Liver (tissue), 9 donors: ENCODE measurements around the gene IQCH. TPM values are rescaled to one million over a fixed set of nuclear protein-coding genes. Genes with fewer than 3 reads are reported as not detected.
A peak's percentile ranks its signal among the peaks of the same experiment; 100 is the strongest.
"Not testable (repeated sequence)": the region's sequence is repeated elsewhere in the genome, so short reads cannot be mapped to it uniquely, and the experiment has no call there.

Source experiments
- DNase-seq: peaks from one replicate; pipeline ENCODE4 v3.0.0-alpha.2; 2017; ENCODE audit warnings: low spot score
- H3K27ac ChIP-seq, 2 donors: one replicate each; pipeline ENCODE4 v1.7.0; 2013; ENCODE audit warnings: inconsistent platforms in 2 of 2, low read length in 2 of 2, control low read depth in 1 of 2, low read depth in 1 of 2, mild to moderate bottlenecking in 1 of 2
- H3K27me3 ChIP-seq, 4 donors: one replicate each; pipeline versions ENCODE4 v1.6.1 to v1.7.0; 2013; ENCODE audit warnings: low read length in 3 of 4, inconsistent platforms in 1 of 4, mild to moderate bottlenecking in 1 of 4, moderate library complexity in 1 of 4; ENCODE audit not compliant: control insufficient read depth in 4 of 4, insufficient read depth in 4 of 4
- H3K36me3 ChIP-seq, 4 donors: one replicate each; pipeline versions ENCODE4 v1.6.1 to v1.7.0; 2013; ENCODE audit warnings: low read length in 3 of 4, mild to moderate bottlenecking in 3 of 4, low read depth in 1 of 4, moderate library complexity in 1 of 4; ENCODE audit not compliant: control insufficient read depth in 4 of 4, insufficient read depth in 3 of 4
- H3K4me1 ChIP-seq, 4 donors: one replicate each; pipeline versions ENCODE4 v1.6.1 to v1.7.0; 2013; ENCODE audit warnings: low read length in 3 of 4, mild to moderate bottlenecking in 3 of 4, moderate library complexity in 1 of 4; ENCODE audit not compliant: control insufficient read depth in 4 of 4, insufficient read depth in 4 of 4
- H3K4me3 ChIP-seq, 3 donors: one replicate each; pipeline versions ENCODE4 v1.6.1 to v1.7.0; 2013; ENCODE audit warnings: low read length in 3 of 3, control low read depth in 1 of 3, low read depth in 1 of 3, mild to moderate bottlenecking in 1 of 3
- H3K9ac ChIP-seq, 2 donors: one replicate each; pipeline ENCODE4 v1.7.0; 2013; ENCODE audit warnings: low read length in 2 of 2, mild to moderate bottlenecking in 2 of 2, moderate library complexity in 2 of 2, control low read depth in 1 of 2, low read depth in 1 of 2
- H3K9me3 ChIP-seq, 4 donors: one replicate each; pipeline versions ENCODE4 v1.6.1 to v1.7.0; 2013; ENCODE audit warnings: low read length in 3 of 4; ENCODE audit not compliant: control insufficient read depth in 4 of 4
- EGR1 ChIP-seq, 2 donors: IDR thresholded peaks; 2 replicates each; pipeline ENCODE4 v1.6.1; 2016 to 2018; ENCODE audit warnings: antibody characterized with exemption in 2 of 2, low read depth in 2 of 2
- FOXA2 ChIP-seq: IDR thresholded peaks from 2 replicates; pipeline ENCODE4 v1.6.1; 2016; ENCODE audit warnings: antibody characterized with exemption
- GABPA ChIP-seq, 2 donors: IDR thresholded peaks in 1 of 2; conservative IDR thresholded peaks in 1 of 2; 2 replicates each; pipeline ENCODE4 v1.6.1; 2016; ENCODE audit warnings: antibody characterized with exemption in 2 of 2, mild to moderate bottlenecking in 1 of 2, moderate library complexity in 1 of 2
- HNF4A ChIP-seq, 2 donors: conservative IDR thresholded peaks; 2 replicates each; pipeline ENCODE4 v1.6.1; 2016; ENCODE audit warnings: antibody characterized with exemption in 2 of 2, mild to moderate bottlenecking in 2 of 2
- HNF4G ChIP-seq: IDR thresholded peaks from 2 replicates; pipeline ENCODE4 v1.6.1; 2016; ENCODE audit warnings: antibody characterized with exemption
- JUND ChIP-seq, 2 donors: IDR thresholded peaks; 2 replicates each; pipeline ENCODE4 v1.6.1; 2016; ENCODE audit warnings: antibody characterized with exemption in 2 of 2
- NR2F2 ChIP-seq: IDR thresholded peaks from 2 replicates; pipeline ENCODE4 v1.6.1; 2016; ENCODE audit warnings: antibody characterized with exemption
- RAD21 ChIP-seq, 2 donors: IDR thresholded peaks; 2 replicates each; pipeline ENCODE4 v1.6.1; 2016; ENCODE audit warnings: antibody characterized with exemption in 2 of 2, mild to moderate bottlenecking in 2 of 2
- RXRA ChIP-seq, 2 donors: IDR thresholded peaks; 2 replicates each; pipeline ENCODE4 v1.6.1; 2017 to 2018; ENCODE audit warnings: antibody characterized with exemption in 2 of 2, mild to moderate bottlenecking in 1 of 2
- SP1 ChIP-seq: IDR thresholded peaks from 2 replicates; pipeline ENCODE4 v1.6.1; 2018; ENCODE audit warnings: antibody characterized with exemption, mild to moderate bottlenecking
- YY1 ChIP-seq: IDR thresholded peaks from 2 replicates; pipeline ENCODE4 v1.6.1; 2016; ENCODE audit warnings: antibody characterized with exemption, mild to moderate bottlenecking
- WGBS: extraction: QIAGEN DNeasy Blood & Tissue Kit; methylation state at CpG from one replicate; pipeline ENCODE4 v1.1.7; 2013; 5-methylcytosine and 5-hydroxymethylcytosine counted together
- polyA plus RNA-seq, 2 donors: library from polyadenylated mRNA; stranded (reverse) in 1 of 2; unstranded in 1 of 2; fragments of 200-250 nt in 1 of 2; fragments of >200 nt in 1 of 2; fragmentation: Nextera tagmentation in 1 of 2; extraction: Ambion mirVana in 1 of 2; gene quantifications; one replicate each; pipeline versions ENCODE4 v1.2.1 to v1.2.3, GENCODE V29; 2013 to 2015
- total RNA-seq, 2 donors: library from RNA; depleted of rRNA; stranded (reverse); fragments of >200 nt; gene quantifications; one replicate each; pipeline ENCODE4 v1.2.3, GENCODE V29; 2014
- TF ChIP-seq, protein P1 (sequence below): IDR thresholded peaks from 2 replicates; pipeline ENCODE4 v1.6.1; 2016; ENCODE audit warnings: antibody characterized with exemption, mild to moderate bottlenecking
- TF ChIP-seq, protein P2 (sequence below): IDR thresholded peaks from 2 replicates; pipeline ENCODE4 v1.6.1; 2016; ENCODE audit warnings: antibody characterized with exemption
- donor health status: healthy.
- donor health status: healthy.
- donor health status: healthy.
- donor health status: healthy.
- donor health status: healthy.

Gene IQCH
- total and polyA plus RNA-seq, 4 donors = 0.23 to 1.6 (median 0.86) TPM

DNA sequence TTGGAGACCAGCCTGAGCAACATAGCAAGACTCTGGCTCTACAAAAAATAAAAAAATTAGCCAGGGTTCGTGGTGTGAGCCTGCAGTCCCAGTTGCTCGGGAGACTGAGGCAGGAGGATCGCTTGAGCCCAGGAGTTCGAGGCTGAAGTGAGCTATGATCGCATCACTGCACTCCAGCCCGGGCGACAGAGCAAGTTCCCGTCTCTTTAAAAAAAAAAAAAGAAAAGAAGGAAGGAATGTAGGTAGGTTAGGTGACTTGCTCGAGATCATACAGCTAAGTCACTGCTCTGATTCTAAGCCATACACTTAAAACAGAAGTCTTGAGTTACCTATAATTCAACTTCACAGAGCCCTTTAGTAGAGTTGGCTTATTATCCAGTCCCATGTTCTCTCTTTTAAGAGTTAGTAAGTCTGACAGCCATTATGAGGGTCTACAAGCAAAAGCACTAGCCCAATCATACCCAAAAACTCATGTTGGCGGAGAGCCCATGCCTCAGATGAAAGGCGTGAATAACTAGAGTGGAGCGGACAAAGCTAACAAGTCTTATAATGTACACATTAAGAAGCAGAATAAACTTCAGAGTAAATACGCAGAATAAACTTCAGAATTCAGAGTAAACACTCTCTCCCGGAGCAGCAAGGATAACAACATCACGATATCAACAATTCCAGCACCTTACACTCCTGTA is 893 bp upstream of the IQCH start:
- Histone ChIP-seq H3K27ac (peak overlapping the region; percentile 49 to 55), H3K9ac (peak overlapping the region; percentile 40 to 83), H3K27me3 (no peaks in the 10 kb centered on the region), H3K4me1 (peaks cover 0 to 14% (median 11%) of the 10 kb centered on the region in 4 donors), H3K36me3 (no peaks in the 10 kb centered on the region), H3K4me3 (peak overlapping the region; percentile 79 to 100 (median 92)), H3K9me3 (no peaks in the 10 kb centered on the region)
- TF ChIP-seq GABPA (IDR thresholded peaks at IDR 0.05 in 1 of 2, conservative IDR thresholded peaks at IDR 0.05 in 1 of 2) (no peak), NR2F2 (no peak), HNF4A (conservative IDR thresholded peaks at IDR 0.05) (no peak), EGR1 (IDR thresholded peaks at IDR 0.05; ENCODE audit: low read depth in 2 of 2) (no peak), YY1 (no peak), SP1 (no peak), FOXA2 (no peak), RXRA (IDR thresholded peaks at IDR 0.05) (no peak), HNF4G (no peak), RAD21 (IDR thresholded peaks at IDR 0.05) (no peak)
- TF ChIP-seq, protein P1, sequence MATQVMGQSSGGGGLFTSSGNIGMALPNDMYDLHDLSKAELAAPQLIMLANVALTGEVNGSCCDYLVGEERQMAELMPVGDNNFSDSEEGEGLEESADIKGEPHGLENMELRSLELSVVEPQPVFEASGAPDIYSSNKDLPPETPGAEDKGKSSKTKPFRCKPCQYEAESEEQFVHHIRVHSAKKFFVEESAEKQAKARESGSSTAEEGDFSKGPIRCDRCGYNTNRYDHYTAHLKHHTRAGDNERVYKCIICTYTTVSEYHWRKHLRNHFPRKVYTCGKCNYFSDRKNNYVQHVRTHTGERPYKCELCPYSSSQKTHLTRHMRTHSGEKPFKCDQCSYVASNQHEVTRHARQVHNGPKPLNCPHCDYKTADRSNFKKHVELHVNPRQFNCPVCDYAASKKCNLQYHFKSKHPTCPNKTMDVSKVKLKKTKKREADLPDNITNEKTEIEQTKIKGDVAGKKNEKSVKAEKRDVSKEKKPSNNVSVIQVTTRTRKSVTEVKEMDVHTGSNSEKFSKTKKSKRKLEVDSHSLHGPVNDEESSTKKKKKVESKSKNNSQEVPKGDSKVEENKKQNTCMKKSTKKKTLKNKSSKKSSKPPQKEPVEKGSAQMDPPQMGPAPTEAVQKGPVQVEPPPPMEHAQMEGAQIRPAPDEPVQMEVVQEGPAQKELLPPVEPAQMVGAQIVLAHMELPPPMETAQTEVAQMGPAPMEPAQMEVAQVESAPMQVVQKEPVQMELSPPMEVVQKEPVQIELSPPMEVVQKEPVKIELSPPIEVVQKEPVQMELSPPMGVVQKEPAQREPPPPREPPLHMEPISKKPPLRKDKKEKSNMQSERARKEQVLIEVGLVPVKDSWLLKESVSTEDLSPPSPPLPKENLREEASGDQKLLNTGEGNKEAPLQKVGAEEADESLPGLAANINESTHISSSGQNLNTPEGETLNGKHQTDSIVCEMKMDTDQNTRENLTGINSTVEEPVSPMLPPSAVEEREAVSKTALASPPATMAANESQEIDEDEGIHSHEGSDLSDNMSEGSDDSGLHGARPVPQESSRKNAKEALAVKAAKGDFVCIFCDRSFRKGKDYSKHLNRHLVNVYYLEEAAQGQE = no peak
- TF ChIP-seq, protein P2, sequence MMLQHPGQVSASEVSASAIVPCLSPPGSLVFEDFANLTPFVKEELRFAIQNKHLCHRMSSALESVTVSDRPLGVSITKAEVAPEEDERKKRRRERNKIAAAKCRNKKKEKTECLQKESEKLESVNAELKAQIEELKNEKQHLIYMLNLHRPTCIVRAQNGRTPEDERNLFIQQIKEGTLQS = no peak
- DNase-seq = no peak
- WGBS = 38% methylated on average over 15 of the region's 15 CpGs

GRCh38 chr15:67256051-67256450 is 1.5 kb downstream of the IQCH start:
- Histone ChIP-seq H3K9ac (no peak overlapping the region), H3K9me3 (no peaks in the 10 kb centered on the region), H3K4me1 (peaks cover 1 to 30% (median 20%) of the 10 kb centered on the region in 4 donors), H3K27ac (no peak overlapping the region), H3K4me3 (no peak overlapping the region), H3K27me3 (no peaks in the 10 kb centered on the region), H3K36me3 (no peaks in the 10 kb centered on the region)
- DNase-seq = no peak
- WGBS = 91% methylated on average over 3 of the region's 3 CpGs
- TF ChIP-seq EGR1 (IDR thresholded peaks at IDR 0.05; ENCODE audit: low read depth in 2 of 2) (no peak), NR2F2 (no peak), SP1 (no peak), HNF4G (no peak), JUND (IDR thresholded peaks at IDR 0.05) (no peak), YY1 (no peak), RAD21 (IDR thresholded peaks at IDR 0.05) (no peak), RXRA (IDR thresholded peaks at IDR 0.05) (no peak)

DNA sequence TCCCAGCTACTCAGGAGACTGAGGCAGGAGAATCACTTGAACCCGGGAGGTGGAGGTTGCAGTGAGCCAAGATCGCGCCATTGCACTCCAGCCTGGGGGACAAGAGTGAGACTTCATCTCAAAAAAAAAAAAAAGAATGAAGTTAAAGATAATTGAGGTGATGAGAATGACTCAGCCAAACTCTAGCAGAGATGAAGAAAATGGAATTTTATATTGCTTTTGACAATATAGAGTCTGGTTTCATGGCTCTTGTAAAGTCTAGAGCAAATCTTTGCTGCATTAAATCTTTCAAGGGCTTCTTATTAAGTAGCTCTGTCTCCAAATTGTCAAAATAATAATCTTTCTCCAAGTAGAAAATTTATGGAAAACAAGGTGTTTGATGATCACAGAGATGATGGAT is 3.8 kb downstream of the IQCH start:
- DNase-seq, H3K9me3 ChIP-seq, H3K9ac ChIP-seq, H3K36me3 ChIP-seq, H3K4me3 ChIP-seq, H3K27me3 ChIP-seq, H3K27ac ChIP-seq: not testable (repeated sequence)
- WGBS = 97% methylated on average over 3 of the region's 3 CpGs
- peaks cover 1 to 28% (median 16%) of the 10 kb centered on the region in 4 donors for H3K4me1 ChIP-seq
